ENCODE data around the gene ACVRL1.

The ACVRL1 gene

GRCh38 chr12:51907083-51907855 is at the start of gene ACVRL1:
Gene ACVRL1 (plus strand): TSS chr12:51907504. CDS start chr12:51912475, 4,971 bp downstream.
- no peak for DNase-seq

GRCh38 chr12:51860986-51861385 is 46.3 kb upstream of the ACVRL1 start:
- DNase-seq, result no peak

GRCh38 chr12:51862947-51863346 is 44.4 kb upstream of the ACVRL1 start:
- DNase-seq, result no peak

- no peak for DNase-seq
These were observed 43.9 kb upstream of the ACVRL1 start for GRCh38 chr12:51863363-51863932.

- DNase-seq, result no peak
These were observed 43.1 kb upstream of the ACVRL1 start for GRCh38 chr12:51863933-51864832.

GRCh38 chr12:51864833-51865670 is 42.3 kb upstream of the ACVRL1 start:
- DNase-seq, result no peak

GRCh38 chr12:51865757-51866270 is 41.5 kb upstream of the ACVRL1 start:
- DNase-seq, result no peak

GRCh38 chr12:51866324-51866723 is 41.0 kb upstream of the ACVRL1 start:
- DNase-seq, result no peak

GRCh38 chr12:51866762-51867161 is 40.5 kb upstream of the ACVRL1 start:
- no peak for DNase-seq

- DNase-seq, result no peak
These were observed 39.9 kb upstream of the ACVRL1 start for GRCh38 chr12:51867371-51867770.

GRCh38 chr12:51867796-51868428 is 39.4 kb upstream of the ACVRL1 start:
- no peak for DNase-seq

GRCh38 chr12:51868821-51869495 is 38.3 kb upstream of the ACVRL1 start:
- no peak for DNase-seq

- no peak for DNase-seq
These were observed 37.8 kb upstream of the ACVRL1 start for GRCh38 chr12:51869496-51869865.

GRCh38 chr12:51869931-51870330 is 37.4 kb upstream of the ACVRL1 start:
- DNase-seq, result no peak

- no peak for DNase-seq
These were observed 36.8 kb upstream of the ACVRL1 start for GRCh38 chr12:51870504-51870903.

GRCh38 chr12:51871126-51871525 is 36.2 kb upstream of the ACVRL1 start:
- no peak for DNase-seq

- no peak for DNase-seq
These were observed 35.2 kb upstream of the ACVRL1 start for GRCh38 chr12:51871918-51872688.

- no peak for DNase-seq
These were observed 34.7 kb upstream of the ACVRL1 start for GRCh38 chr12:51872689-51872981.

GRCh38 chr12:51873251-51873994 is 33.9 kb upstream of the ACVRL1 start:
- DNase-seq, result no peak

- DNase-seq, result no peak
These were observed 33.3 kb upstream of the ACVRL1 start for GRCh38 chr12:51874000-51874399.
